ENCODE results near the gene KIAA1586. TPM values are rescaled to one million over a fixed set of nuclear protein-coding genes. Genes with fewer than 3 reads are reported as not detected.

Gene KIAA1586
- total RNA-seq, 2 experiments from 2014 or later = 11.7 to 12.5 TPM

- no peak overlapping the region for H3K4me3 ChIP-seq (ENCODE audit: low read length)
- DNase-seq = no peak
- intact Hi-C loops (cut with DNase I, micrococcal nuclease) = no loop called here
- H3K27ac Mint-ChIP-seq = no peak overlapping the region
- H3K4me1 Mint-ChIP-seq (ENCODE audit: low read depth) = no peaks in the 10 kb centered on the region
- CTCF ChIA-PET = no interaction called here
- H3K27me3 ChIP-seq (ENCODE audit: control insufficient read depth in 1 of 2, insufficient read depth in 2 of 2, low read length in 2 of 2) = peaks cover 0 to 3% of the 10 kb centered on the region in 2 experiments
- H3K9me3 ChIP-seq (ENCODE audit: control insufficient read depth in 1 of 2, insufficient read depth in 1 of 2, low read length in 2 of 2) = peaks cover 0 to 20% of the 10 kb centered on the region in 2 experiments
- ATAC-seq (ENCODE audit: poor library complexity) = no peak
- H3K36me3 ChIP-seq (ENCODE audit: insufficient read depth, low read length) = no peaks in the 10 kb centered on the region
- H3K27me3 Mint-ChIP-seq = peaks cover 21% of the 10 kb centered on the region
- H3K9me3 Mint-ChIP-seq = peaks cover 10% of the 10 kb centered on the region
- peaks cover 4% of the 10 kb centered on the region for H3K36me3 Mint-ChIP-seq (ENCODE audit: low read depth)
- no peak overlapping the region for H3K27ac ChIP-seq (ENCODE audit: low read depth in 1 of 2, low read length in 2 of 2)
- POLR2A ChIA-PET = no interaction called here
- no peaks in the 10 kb centered on the region for H3K4me1 ChIP-seq (ENCODE audit: insufficient read depth, low read length)
- TF ChIP-seq CTCF (IDR thresholded peaks at IDR 0.05) = no peak
- no peak overlapping the region for H3K4me3 Mint-ChIP-seq
Measured at GRCh38 chr6:57029213-57029612, 17.3 kb upstream of the KIAA1586 start.

DNA sequence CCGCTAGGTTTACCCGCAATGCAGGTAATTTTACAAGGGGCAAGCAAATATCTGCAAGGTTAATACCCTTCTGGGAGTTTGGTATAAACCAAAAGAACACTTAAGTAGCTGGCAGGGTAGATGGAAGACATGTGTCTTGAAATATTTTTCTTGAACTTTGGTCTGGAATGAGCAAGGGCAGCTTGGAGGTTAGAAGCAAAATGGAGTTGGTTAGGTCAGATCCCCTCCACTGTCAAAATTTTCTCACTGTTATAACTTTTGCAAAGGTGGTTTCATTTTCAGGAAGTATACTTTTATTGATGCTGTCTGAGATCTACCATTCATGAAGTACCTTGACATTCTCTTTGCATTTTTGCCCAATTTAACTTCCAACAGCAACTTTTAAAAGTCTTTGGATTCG is 13.3 kb upstream of the KIAA1586 start:
- no peaks in the 10 kb centered on the region for H3K9me3 ChIP-seq (ENCODE audit: control insufficient read depth in 1 of 2, insufficient read depth in 1 of 2, low read length in 2 of 2)
- no peak for ATAC-seq (ENCODE audit: poor library complexity)
- no peak for TF ChIP-seq CTCF (IDR thresholded peaks at IDR 0.05)

DNA sequence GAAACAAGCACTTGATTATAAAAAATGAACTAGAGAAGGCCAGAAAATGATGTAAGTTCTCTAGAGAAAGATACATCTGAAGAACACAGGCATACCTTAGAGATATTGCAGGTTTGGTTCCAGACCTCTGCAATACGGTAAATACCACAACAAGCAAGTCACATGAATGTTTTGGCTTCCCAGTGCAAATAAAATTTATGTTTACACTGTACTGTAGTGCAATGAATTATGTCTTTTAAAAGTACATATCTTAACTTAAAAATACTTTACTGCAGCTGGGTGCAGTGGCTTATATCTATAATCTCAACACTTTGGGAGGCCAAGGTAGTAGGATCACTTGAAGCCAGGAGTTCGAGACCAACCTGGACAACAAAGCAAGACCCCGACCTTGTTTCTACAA is 10.9 kb upstream of the KIAA1586 start:
- DNase-seq (no peak), ATAC-seq (ENCODE audit: poor library complexity) (no peak)
- no peaks in the 10 kb centered on the region for H3K9me3 ChIP-seq (ENCODE audit: control insufficient read depth in 1 of 2, insufficient read depth in 1 of 2, low read length in 2 of 2)
- H3K4me1 ChIP-seq (ENCODE audit: insufficient read depth, low read length) = no peaks in the 10 kb centered on the region
- no peaks in the 10 kb centered on the region for H3K36me3 ChIP-seq (ENCODE audit: insufficient read depth, low read length)
- ChIA-PET POLR2A (no interaction called here), CTCF (interaction anchor here (0.6 kb wide), 1 partner anchor 115 kb away, joined by 4 read pairs; no protein-coding TSS in a partner anchor)
- H3K27me3 ChIP-seq (ENCODE audit: control insufficient read depth in 1 of 2, insufficient read depth in 2 of 2, low read length in 2 of 2) = peaks cover 11 to 21% of the 10 kb centered on the region in 2 experiments
- no peak overlapping the region for H3K27ac ChIP-seq (ENCODE audit: low read depth in 1 of 2, low read length in 2 of 2)
- Mint-ChIP-seq H3K27ac (no peak overlapping the region), H3K4me3 (no peak overlapping the region), H3K27me3 (peaks cover 36% of the 10 kb centered on the region), H3K36me3 (ENCODE audit: low read depth) (no peaks in the 10 kb centered on the region), H3K9me3 (no peaks in the 10 kb centered on the region), H3K4me1 (ENCODE audit: low read depth) (no peaks in the 10 kb centered on the region)
- intact Hi-C loops (cut with DNase I, micrococcal nuclease) = no loop called here
- TF ChIP-seq CTCF (IDR thresholded peaks at IDR 0.05) = no peak
- H3K4me3 ChIP-seq (ENCODE audit: low read length) = no peak overlapping the region

More for the DNA sequence above, 13.3 kb upstream of the KIAA1586 start:
- intact Hi-C loops (cut with DNase I, micrococcal nuclease) = no loop called here
- Histone ChIP-seq H3K27ac (ENCODE audit: low read depth in 1 of 2, low read length in 2 of 2) (no peak overlapping the region), H3K4me1 (ENCODE audit: insufficient read depth, low read length) (no peaks in the 10 kb centered on the region), H3K36me3 (ENCODE audit: insufficient read depth, low read length) (no peaks in the 10 kb centered on the region), H3K4me3 (ENCODE audit: low read length) (no peak overlapping the region), H3K27me3 (ENCODE audit: control insufficient read depth in 1 of 2, insufficient read depth in 2 of 2, low read length in 2 of 2) (peaks cover 3 to 13% of the 10 kb centered on the region in 2 experiments)
- Mint-ChIP-seq H3K27me3 (peaks cover 35% of the 10 kb centered on the region), H3K36me3 (ENCODE audit: low read depth) (no peaks in the 10 kb centered on the region), H3K4me1 (ENCODE audit: low read depth) (no peaks in the 10 kb centered on the region), H3K9me3 (no peaks in the 10 kb centered on the region), H3K27ac (no peak overlapping the region), H3K4me3 (no peak overlapping the region)
- DNase-seq = no peak
- ChIA-PET CTCF (no interaction called here), POLR2A (no interaction called here)

Measured in CD4-positive, alpha-beta T cell (primary cell).